ENCODE results near the gene CEACAM21.

The CEACAM21 gene

DNA sequence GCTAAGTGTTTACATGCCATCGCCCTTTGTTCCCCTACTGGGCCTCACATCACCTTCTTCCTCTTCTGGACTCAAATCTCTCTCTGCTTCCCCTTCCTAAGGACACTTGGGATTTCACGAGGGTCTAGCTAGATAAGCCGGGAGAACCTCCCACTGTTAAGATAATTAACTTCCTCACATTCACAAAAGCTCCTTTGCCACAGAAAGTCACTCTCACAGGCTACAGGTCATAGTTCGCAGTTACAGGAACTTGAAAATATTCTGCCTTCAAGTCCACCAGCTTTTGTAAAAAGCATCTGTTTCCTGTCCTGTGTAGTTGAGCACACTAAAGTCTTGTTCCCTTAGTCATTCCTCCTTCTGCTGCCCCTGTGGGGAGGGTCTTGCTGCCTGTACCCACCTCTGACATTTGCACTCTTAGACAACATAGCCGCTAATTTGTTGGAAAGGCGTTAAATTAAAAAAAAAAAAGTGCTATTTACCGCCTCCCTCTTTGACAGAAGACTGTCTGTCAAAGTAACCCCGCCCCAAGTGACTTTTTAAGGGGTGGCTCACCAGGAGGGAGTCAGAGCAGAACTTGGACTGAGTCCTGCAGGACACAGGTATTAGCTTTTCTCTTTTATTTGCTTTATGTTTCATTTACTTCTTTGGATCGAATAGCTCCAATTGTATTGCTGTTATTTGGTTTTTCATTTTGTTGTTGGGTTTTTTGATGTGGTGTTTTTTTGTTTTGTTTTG, 26.8 kb upstream of the CEACAM21 start:
- H3K4me3 ChIP-seq (ENCODE audit: low read depth, low read length) = no peak overlapping the region
- no peaks in the 10 kb centered on the region for H3K27me3 ChIP-seq (ENCODE audit: insufficient read depth, low read length)
- H2AK5ac ChIP-seq (ENCODE audit: low read length) = no peak overlapping the region
- no peaks in the 10 kb centered on the region for H3K79me1 ChIP-seq (ENCODE audit: low read length)
- no peak overlapping the region for H3K23ac ChIP-seq (ENCODE audit: low read length)
- no CpG with 5 or more reads among the region's 9 CpGs for WGBS (ENCODE audit: extremely low coverage, insufficient coverage, insufficient read length)
- no peak for DNase-seq
- peak overlapping the region; percentile 53 for H2AFZ ChIP-seq (ENCODE audit: insufficient read depth, low read length, poor library complexity)
- H3K14ac ChIP-seq (ENCODE audit: low read length) = peak overlapping the region; percentile 65
- no peaks in the 10 kb centered on the region for H3K9me3 ChIP-seq (ENCODE audit: insufficient read depth, low read depth, low read length)
- no peak overlapping the region for H2BK12ac ChIP-seq (ENCODE audit: low read length)
- H4K8ac ChIP-seq (ENCODE audit: low read depth, low read length) = peak overlapping the region; percentile 73
- H3K79me2 ChIP-seq (ENCODE audit: control insufficient read depth, insufficient read depth, low read length, poor library complexity) = no peaks in the 10 kb centered on the region
- H3K9ac ChIP-seq (ENCODE audit: low read length) = no peak overlapping the region
- peak overlapping the region; percentile 71 for H2BK5ac ChIP-seq (ENCODE audit: low read depth, low read length, poor library complexity)
- H3K4ac ChIP-seq (ENCODE audit: low read depth, low read length) = no peak overlapping the region
- no peaks in the 10 kb centered on the region for H3K36me3 ChIP-seq (ENCODE audit: control insufficient read depth in 1 of 2, insufficient read depth in 2 of 2, low read length in 2 of 2)
- no peak overlapping the region for H4K12ac ChIP-seq (ENCODE audit: low read depth, low read length)
- H3K27ac ChIP-seq (ENCODE audit: low read depth, low read length) = peak overlapping the region; percentile 38
- peak overlapping the region; percentile 7 for H2BK120ac ChIP-seq (ENCODE audit: insufficient read depth, low read length, poor library complexity)
- H4K91ac ChIP-seq (ENCODE audit: low read depth, low read length) = no peak overlapping the region
- H3K4me1 ChIP-seq (ENCODE audit: control insufficient read depth in 1 of 2, insufficient read depth in 2 of 2, low read length in 2 of 2) = peaks cover 3 to 5% of the 10 kb centered on the region in 2 experiments
- peak overlapping the region; percentile 23 for H3K4me2 ChIP-seq (ENCODE audit: low read length)
- H3K18ac ChIP-seq (ENCODE audit: low read length) = no peak overlapping the region

DNA sequence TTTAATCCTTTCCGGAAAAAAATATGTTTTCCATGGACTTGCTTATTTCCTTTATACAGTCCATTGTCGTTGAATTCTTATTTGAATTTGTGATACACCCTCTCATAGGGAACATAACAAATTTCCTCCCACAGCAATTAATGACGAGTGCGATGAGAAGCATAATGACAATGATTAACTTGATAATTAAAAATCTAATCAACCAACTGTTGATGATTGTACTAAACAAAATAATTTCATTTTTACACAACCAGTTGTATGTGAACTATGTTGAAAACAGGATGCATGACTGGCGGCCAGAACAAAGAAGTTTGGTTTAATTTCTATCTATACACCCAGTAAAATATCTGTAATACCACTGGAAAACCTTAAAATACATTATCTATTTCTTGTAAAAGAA, 26.1 kb upstream of the CEACAM21 start:
- Histone ChIP-seq H3K27me3 (ENCODE audit: insufficient read depth, low read length) (no peaks in the 10 kb centered on the region), H3K18ac (ENCODE audit: low read length) (no peak overlapping the region), H4K12ac (ENCODE audit: low read depth, low read length) (no peak overlapping the region), H2BK12ac (ENCODE audit: low read length) (no peak overlapping the region), H3K27ac (ENCODE audit: low read depth, low read length) (no peak overlapping the region), H2BK120ac (ENCODE audit: insufficient read depth, low read length, poor library complexity) (no peak overlapping the region), H3K9ac (ENCODE audit: low read length) (no peak overlapping the region), H3K9me3 (ENCODE audit: insufficient read depth, low read depth, low read length) (no peaks in the 10 kb centered on the region), H2AFZ (ENCODE audit: insufficient read depth, low read length, poor library complexity) (no peak overlapping the region), H2BK5ac (ENCODE audit: low read depth, low read length, poor library complexity) (no peak overlapping the region), H3K4me1 (ENCODE audit: control insufficient read depth in 1 of 2, insufficient read depth in 2 of 2, low read length in 2 of 2) (peaks cover 3 to 5% of the 10 kb centered on the region in 2 experiments), H4K8ac (ENCODE audit: low read depth, low read length) (no peak overlapping the region), H3K4ac (ENCODE audit: low read depth, low read length) (no peak overlapping the region), H3K14ac (ENCODE audit: low read length) (no peak overlapping the region), H3K23ac (ENCODE audit: low read length) (no peak overlapping the region), H3K79me1 (ENCODE audit: low read length) (no peaks in the 10 kb centered on the region), H3K79me2 (ENCODE audit: control insufficient read depth, insufficient read depth, low read length, poor library complexity) (no peaks in the 10 kb centered on the region), H3K4me2 (ENCODE audit: low read length) (no peak overlapping the region), H3K4me3 (ENCODE audit: low read depth, low read length) (no peak overlapping the region), H4K91ac (ENCODE audit: low read depth, low read length) (no peak overlapping the region), H3K36me3 (ENCODE audit: control insufficient read depth in 1 of 2, insufficient read depth in 2 of 2, low read length in 2 of 2) (no peaks in the 10 kb centered on the region), H2AK5ac (ENCODE audit: low read length) (no peak overlapping the region)
- WGBS (ENCODE audit: extremely low coverage, insufficient coverage, insufficient read length) = no CpG with 5 or more reads among the region's 5 CpGs
- DNase-seq = no peak

DNA sequence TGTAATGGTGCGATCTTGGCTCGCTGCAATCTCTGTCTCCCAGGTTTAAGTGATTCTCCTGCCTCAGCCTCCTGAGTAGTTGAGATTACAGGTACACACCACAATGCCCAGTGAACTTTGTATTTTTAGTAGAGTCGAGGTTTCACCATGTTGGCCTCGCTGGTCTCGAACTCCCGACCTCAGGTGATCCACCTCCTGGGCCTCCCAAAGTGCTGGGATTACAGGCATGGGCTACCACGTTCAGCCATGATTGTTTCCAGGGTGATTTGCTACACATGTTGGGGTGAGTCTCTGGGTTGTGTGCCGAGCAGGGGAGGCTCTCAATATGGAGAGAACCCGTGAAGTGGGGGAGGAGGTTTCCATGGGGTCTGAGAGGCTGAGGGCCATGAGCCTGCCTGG, 24.8 kb upstream of the CEACAM21 start:
- no peak overlapping the region for H4K12ac ChIP-seq (ENCODE audit: low read depth, low read length)
- H4K91ac ChIP-seq (ENCODE audit: low read depth, low read length) = no peak overlapping the region
- no peak overlapping the region for H3K4ac ChIP-seq (ENCODE audit: low read depth, low read length)
- H3K4me1 ChIP-seq (ENCODE audit: control insufficient read depth in 1 of 2, insufficient read depth in 2 of 2, low read length in 2 of 2) = peaks cover 3 to 5% of the 10 kb centered on the region in 2 experiments
- H3K79me1 ChIP-seq (ENCODE audit: low read length) = no peaks in the 10 kb centered on the region
- no CpG with 5 or more reads among the region's 9 CpGs for WGBS (ENCODE audit: extremely low coverage, insufficient coverage, insufficient read length)
- H3K14ac ChIP-seq (ENCODE audit: low read length) = no peak overlapping the region
- no peaks in the 10 kb centered on the region for H3K36me3 ChIP-seq (ENCODE audit: control insufficient read depth in 1 of 2, insufficient read depth in 2 of 2, low read length in 2 of 2)
- H3K27ac ChIP-seq (ENCODE audit: low read depth, low read length) = no peak overlapping the region
- no peaks in the 10 kb centered on the region for H3K9me3 ChIP-seq (ENCODE audit: insufficient read depth, low read depth, low read length)
- H4K8ac ChIP-seq (ENCODE audit: low read depth, low read length) = no peak overlapping the region
- no peak overlapping the region for H3K18ac ChIP-seq (ENCODE audit: low read length)
- no peaks in the 10 kb centered on the region for H3K79me2 ChIP-seq (ENCODE audit: control insufficient read depth, insufficient read depth, low read length, poor library complexity)
- no peak overlapping the region for H3K4me3 ChIP-seq (ENCODE audit: low read depth, low read length)
- H2AK5ac ChIP-seq (ENCODE audit: low read length) = no peak overlapping the region
- H3K9ac ChIP-seq (ENCODE audit: low read length) = no peak overlapping the region
- DNase-seq = no peak
- H3K4me2 ChIP-seq (ENCODE audit: low read length) = no peak overlapping the region
- H2BK5ac ChIP-seq (ENCODE audit: low read depth, low read length, poor library complexity) = no peak overlapping the region
- H3K23ac ChIP-seq (ENCODE audit: low read length) = no peak overlapping the region
- H3K27me3 ChIP-seq (ENCODE audit: insufficient read depth, low read length) = no peaks in the 10 kb centered on the region
- H2BK12ac ChIP-seq (ENCODE audit: low read length) = no peak overlapping the region
- no peak overlapping the region for H2BK120ac ChIP-seq (ENCODE audit: insufficient read depth, low read length, poor library complexity)
- no peak overlapping the region for H2AFZ ChIP-seq (ENCODE audit: insufficient read depth, low read length, poor library complexity)

DNA sequence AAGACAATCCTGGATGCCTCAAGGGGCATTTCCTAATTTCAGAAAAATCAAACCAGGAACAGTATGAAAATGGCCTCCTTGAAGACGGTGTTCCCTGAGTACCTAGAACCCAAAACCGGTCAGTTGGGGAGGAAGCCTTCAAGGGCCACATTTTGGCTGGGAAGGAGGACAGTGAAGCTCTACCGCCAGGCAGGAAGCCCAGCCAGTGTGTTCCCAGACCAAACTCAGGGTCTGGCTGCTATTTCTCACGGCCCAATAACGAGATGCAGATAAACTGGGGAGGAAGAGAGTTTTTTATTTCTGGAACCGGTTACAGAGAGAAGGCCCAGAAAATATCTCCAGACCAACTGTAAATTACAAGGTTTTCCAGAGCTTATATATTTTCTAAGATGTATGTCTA, 24.3 kb upstream of the CEACAM21 start:
- Histone ChIP-seq H4K8ac (ENCODE audit: low read depth, low read length) (no peak overlapping the region), H3K4me3 (ENCODE audit: low read depth, low read length) (no peak overlapping the region), H3K9me3 (ENCODE audit: insufficient read depth, low read depth, low read length) (no peaks in the 10 kb centered on the region), H3K27ac (ENCODE audit: low read depth, low read length) (no peak overlapping the region), H2AK5ac (ENCODE audit: low read length) (no peak overlapping the region), H3K18ac (ENCODE audit: low read length) (no peak overlapping the region), H3K27me3 (ENCODE audit: insufficient read depth, low read length) (no peaks in the 10 kb centered on the region), H2BK12ac (ENCODE audit: low read length) (no peak overlapping the region), H3K79me2 (ENCODE audit: control insufficient read depth, insufficient read depth, low read length, poor library complexity) (no peaks in the 10 kb centered on the region), H3K79me1 (ENCODE audit: low read length) (no peaks in the 10 kb centered on the region), H2BK120ac (ENCODE audit: insufficient read depth, low read length, poor library complexity) (no peak overlapping the region), H3K36me3 (ENCODE audit: control insufficient read depth in 1 of 2, insufficient read depth in 2 of 2, low read length in 2 of 2) (no peaks in the 10 kb centered on the region), H4K12ac (ENCODE audit: low read depth, low read length) (no peak overlapping the region), H3K9ac (ENCODE audit: low read length) (no peak overlapping the region), H3K4me1 (ENCODE audit: control insufficient read depth in 1 of 2, insufficient read depth in 2 of 2, low read length in 2 of 2) (peaks cover 3 to 5% of the 10 kb centered on the region in 2 experiments), H2AFZ (ENCODE audit: insufficient read depth, low read length, poor library complexity) (no peak overlapping the region), H3K4ac (ENCODE audit: low read depth, low read length) (no peak overlapping the region), H4K91ac (ENCODE audit: low read depth, low read length) (no peak overlapping the region), H3K14ac (ENCODE audit: low read length) (no peak overlapping the region), H3K23ac (ENCODE audit: low read length) (no peak overlapping the region), H2BK5ac (ENCODE audit: low read depth, low read length, poor library complexity) (no peak overlapping the region), H3K4me2 (ENCODE audit: low read length) (no peak overlapping the region)
- DNase-seq = no peak
- no CpG with 5 or more reads among the region's 6 CpGs for WGBS (ENCODE audit: extremely low coverage, insufficient coverage, insufficient read length)

Measured in trophoblast cell (in vitro differentiated cells and primary cell).